GM21576 (cell line): Measurements from ENCODE around the gene P4HB.

Experiments
- ATAC-seq: cut with Tn5 transposase; IDR thresholded peaks from one replicate; pipeline ENCODE4 v1.9.1; 2021; ENCODE audit warnings: mild to moderate bottlenecking, moderate library complexity; ENCODE audit not compliant: unreplicated experiment

The P4HB gene

DNA sequence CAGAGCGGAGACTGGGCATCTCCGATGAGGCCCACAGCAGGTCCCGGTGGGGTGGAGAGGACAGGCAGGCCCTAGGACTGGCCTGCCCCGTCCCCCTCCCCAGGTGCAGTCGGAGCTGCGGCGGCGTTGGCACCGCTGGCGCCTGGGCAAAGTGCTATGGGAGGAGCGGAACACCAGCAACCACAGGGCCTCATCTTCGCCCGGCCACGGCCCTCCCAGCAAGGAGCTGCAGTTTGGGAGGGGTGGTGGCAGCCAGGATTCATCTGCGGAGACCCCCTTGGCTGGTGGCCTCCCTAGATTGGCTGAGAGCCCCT lies 47.0 kb downstream of the P4HB start:
- no peak for ATAC-seq

DNA sequence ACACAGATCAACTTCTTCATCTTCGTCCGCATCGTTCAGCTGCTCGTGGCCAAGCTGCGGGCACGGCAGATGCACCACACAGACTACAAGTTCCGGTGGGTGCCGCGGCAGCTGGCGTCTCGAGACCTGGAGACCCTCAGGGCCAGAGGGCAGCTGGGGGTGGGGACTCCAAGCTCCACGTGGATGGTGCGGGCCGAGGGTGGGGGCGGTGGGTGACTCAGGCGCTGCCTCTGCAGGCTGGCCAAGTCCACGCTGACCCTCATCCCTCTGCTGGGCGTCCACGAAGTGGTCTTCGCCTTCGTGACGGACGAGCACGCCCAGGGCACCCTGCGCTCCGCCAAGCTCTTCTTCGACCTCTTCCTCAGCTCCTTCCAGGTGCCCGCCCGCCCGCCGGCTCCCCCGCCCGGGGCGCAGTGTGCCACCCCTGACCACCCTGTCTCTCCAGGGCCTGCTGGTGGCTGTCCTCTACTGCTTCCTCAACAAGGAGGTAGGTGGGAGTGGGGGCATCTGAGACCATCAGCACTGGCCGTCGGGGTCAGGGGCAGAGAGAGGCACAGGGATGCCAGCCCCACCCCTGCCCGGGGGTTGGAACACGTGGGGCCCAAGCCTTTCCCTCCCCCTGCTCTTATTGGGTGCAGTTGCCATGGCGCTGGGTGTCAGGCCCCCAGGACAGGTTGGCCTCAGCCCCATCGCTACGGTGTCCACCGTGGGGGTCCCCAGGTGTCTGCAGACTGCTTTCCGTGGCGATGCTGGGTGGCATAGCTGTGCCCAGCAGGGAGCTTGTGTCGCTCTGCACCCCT lies 47.6 kb downstream of the P4HB start:
- ATAC-seq, result no peak

DNA sequence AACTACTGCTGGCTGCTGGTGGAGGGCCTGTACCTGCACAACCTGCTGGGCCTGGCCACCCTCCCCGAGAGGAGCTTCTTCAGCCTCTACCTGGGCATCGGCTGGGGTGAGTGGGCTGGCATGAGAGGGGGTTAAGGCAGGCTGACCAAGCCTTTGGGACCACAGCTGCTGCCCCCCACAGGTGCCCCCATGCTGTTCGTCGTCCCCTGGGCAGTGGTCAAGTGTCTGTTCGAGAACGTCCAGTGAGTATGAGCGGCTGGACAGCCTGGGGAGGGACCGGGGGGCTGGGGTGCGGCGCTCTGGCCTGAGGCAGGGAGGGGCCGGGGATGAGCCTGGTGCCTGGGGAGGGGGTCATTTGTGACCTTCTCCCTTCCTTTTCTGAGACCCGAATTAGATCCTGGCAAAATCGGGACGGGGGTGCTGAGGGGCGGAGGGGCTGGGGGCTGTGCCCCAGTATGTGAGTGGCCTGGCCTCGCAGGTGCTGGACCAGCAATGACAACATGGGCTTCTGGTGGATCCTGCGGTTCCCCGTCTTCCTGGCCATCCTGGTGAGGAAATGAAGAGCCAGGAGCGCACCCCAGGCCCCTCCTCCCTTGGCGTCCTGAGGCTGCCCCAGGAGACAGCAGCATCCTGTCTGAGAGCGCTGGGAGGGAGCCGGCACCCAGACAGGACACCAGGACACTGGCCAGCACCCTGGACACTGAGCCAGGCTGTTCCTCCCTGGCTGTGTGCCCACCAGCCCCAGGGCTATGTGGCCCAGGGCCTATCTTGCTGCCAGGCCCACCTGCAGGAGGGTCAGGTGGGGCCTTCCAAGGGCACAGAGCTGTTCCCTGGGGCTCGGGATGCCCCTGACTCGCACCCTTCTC lies 48.4 kb downstream of the P4HB start:
- ATAC-seq, result no peak

DNA sequence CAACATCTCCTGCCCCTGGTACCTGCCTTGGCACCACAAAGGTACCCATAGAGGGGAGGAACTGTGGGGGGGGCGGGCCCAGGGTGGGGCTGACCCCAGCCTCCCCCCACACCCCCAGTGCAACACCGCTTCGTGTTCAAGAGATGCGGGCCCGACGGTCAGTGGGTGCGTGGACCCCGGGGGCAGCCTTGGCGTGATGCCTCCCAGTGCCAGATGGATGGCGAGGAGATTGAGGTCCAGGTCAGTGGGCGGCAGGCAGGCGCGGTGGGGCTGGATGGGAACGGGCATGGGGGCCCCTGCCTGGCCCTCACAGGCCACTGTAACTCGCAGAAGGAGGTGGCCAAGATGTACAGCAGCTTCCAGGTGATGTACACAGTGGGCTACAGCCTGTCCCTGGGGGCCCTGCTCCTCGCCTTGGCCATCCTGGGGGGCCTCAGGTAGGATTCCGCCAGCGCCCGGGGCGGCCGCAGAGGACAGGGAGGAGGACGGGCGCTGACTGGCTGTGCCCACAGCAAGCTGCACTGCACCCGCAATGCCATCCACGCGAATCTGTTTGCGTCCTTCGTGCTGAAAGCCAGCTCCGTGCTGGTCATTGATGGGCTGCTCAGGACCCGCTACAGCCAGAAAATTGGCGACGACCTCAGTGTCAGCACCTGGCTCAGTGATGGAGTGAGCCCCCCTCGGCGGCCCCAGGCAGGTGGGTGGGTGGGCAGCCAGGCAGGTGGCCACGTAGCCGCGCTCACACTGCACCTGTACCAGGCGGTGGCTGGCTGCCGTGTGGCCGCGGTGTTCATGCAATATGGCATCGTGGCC lies 49.2 kb downstream of the P4HB start:
- no peak for ATAC-seq

DNA sequence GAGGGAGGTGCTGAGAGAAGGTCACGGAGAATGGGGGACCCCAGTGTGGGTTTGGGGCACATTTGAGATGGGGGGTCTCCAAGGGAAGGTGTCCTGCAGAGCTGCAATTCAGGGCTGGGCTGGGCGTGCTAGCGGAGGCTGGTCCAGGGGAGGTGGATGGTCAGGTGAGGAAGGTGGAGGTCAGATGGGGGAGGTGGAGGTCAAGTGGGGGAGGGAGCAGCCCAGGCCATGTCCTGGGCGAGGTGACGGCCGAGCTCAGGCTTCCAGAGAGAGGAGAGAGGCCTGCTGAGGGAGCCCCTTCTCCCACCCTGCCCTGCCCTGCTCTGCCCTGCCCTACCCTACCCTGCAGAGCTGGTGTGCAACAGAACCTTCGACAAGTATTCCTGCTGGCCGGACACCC lies 49.9 kb downstream of the P4HB start:
- ATAC-seq, result no peak

DNA sequence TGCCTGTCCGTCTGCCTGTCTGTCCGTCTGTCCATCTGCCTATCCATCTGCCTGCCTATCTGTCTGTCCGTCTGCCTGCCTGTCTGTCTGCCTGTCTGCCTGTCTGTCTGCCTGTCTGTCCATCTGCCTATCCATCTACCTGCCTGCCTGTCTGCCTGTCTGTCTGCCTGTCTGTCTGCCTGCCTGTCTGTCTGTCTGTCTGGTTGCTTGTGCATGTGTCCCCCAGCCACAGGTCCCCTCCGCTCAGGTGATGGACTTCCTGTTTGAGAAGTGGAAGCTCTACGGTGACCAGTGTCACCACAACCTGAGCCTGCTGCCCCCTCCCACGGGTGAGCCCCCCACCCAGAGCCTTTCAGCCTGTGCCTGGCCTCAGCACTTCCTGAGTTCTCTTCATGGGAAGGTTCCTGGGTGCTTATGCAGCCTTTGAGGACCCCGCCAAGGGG lies 50.8 kb downstream of the P4HB start:
- ATAC-seq, result no peak

DNA sequence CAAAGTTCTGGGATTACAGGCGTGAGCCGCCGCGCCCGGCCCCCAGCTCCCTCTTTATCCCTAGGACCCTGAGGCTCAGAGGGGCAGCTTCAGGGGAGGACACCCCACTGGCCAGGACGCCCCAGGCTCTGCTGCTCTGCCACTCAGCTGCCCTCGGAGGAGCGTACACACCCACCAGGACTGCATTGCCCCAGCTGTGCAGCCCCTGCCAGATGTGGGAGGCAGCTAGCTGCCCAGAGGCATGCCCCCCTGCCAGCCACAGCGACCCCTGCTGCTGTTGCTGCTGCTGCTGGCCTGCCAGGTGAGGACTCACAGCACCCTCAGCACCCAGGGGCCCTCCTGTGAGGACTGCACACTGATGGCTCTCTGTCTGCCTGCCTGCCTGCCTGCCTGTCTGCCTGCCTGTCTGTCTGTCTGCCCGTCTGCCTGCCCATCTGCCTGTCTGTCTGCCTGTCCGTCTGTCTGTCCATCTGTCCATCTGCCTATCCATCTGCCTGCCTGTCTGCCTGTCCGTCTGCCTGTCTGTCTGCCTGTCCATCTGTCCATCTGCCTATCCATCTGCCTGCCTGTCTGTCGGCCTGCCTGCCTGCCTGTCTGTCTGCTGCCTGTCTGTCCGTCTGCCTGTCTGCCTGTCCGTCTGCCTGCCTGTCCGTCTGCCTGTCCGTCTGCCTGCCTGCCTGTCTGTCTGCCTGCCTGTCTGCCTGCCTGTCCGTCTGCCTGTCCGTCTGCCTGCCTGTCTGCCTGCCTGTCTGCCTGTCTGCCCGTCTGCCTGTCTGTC lies 51.4 kb downstream of the P4HB start:
- no peak for ATAC-seq

DNA sequence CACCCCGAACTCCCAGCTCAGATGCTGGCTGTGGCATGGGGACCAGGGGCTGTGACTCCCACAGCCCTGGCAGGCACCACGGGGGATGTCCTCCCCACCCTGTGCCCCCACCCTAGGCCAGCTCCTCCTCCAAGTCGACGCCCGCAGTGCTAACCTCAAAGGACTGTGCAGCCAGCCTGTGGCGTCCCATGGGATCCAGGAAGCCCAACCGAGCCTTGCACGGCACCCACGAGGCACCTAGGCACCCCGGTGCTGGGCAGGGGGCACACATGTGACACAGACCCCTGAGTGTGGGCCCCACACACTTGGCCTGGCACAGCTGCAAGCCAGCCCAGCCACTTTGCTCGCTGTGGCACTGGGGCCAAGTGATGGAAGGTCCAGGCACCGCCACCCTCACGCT lies 52.5 kb downstream of the P4HB start:
- ATAC-seq, result no peak

DNA sequence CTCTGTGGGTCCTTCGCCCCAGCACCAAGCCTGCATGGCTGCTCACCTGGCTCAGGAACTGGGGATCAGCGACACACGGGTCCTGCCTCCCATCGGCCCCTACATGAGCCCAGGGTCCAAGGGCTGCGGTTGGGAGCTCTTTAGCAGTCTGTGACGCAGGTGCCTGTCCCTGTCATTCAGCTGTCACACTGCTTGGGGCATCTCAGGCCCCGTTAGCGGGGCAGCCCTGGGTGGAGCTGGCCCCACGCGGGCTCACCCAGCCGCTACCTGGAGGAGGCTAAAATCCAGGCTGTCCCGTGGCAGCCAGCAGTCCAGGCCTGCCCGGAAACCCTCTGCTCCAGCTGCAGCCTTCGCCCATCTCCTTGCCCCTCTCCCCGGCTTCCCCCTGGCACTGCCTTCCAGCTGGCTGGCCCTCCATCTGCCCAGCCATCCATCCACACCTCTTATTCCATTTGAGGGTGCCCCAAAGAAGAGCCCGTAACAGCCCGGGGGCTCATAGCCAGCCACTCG lies 53.1 kb downstream of the P4HB start:
- ATAC-seq, result no peak

DNA sequence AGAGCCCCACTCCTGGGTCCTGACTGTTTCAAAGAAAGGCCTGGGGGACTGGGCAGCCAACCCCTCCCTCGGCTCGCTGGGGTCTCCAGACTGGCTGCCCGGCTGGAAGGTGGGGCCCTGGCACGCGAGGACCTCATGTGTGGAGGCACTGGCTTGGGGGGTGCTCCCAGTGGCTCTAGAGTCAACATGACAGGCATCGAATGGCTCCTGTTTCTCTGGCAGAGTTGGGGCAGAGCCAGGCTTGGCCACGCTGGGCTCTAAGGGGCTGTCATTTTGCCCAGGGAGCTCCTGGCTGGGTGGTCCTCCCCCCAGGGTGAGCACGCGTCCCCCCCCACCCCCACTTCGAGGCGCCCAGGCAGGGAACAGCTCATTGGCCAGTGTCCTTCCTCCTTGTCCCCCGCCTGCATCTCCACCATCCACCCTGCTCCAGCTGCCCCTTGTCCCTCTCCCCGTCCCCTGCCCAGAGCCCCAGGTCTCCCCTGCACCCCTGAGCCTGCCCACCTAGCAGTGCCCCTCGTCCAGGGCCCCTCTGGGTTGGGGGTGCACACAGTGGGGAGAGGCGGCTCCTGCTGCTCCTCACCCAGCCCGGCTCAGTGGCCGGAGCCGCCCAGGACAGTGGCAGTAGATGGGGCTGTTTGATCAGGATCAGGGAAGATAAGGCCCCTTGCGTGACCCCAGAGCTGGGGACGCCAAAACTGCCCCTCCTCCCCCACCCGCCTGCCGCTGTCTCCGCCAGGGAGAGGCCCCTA lies 53.7 kb downstream of the P4HB start:
- no peak for ATAC-seq

DNA sequence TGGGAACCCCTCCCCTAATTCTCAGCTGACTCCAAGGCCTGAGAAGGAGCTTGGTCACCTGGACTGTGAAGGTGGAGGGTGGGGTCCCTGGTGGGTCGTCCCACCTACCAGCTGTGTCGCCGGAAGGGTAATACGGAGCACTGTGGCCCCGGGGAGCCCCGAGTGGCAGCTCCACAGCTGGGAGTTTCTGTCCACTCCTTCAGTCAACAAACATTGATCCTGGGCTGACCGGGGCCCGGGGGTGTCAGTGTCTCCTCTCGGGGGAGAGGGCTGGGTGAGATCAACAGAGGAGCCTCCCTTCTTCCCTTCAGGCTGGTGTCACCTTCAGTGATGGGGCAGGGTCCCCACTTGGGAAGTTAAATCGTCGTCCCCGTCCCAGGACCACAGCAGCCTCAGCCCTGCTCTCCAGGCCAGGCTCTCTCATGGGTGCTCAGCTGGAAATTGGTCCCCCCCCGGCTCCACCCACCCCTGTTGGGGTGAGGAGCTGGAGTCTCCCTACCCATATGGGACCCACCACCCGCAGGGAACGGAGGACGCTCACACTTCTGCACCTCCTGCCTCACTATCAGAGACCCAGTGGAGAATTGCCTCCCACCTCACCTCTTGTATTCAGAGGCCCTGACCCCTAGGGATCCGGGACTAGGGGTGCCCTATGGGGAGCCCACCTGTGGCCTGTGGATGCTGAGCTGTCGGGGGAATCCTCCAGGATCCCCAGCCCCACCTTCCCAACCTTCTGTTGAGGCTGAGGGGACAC lies 54.5 kb downstream of the P4HB start:
- no peak for ATAC-seq

DNA sequence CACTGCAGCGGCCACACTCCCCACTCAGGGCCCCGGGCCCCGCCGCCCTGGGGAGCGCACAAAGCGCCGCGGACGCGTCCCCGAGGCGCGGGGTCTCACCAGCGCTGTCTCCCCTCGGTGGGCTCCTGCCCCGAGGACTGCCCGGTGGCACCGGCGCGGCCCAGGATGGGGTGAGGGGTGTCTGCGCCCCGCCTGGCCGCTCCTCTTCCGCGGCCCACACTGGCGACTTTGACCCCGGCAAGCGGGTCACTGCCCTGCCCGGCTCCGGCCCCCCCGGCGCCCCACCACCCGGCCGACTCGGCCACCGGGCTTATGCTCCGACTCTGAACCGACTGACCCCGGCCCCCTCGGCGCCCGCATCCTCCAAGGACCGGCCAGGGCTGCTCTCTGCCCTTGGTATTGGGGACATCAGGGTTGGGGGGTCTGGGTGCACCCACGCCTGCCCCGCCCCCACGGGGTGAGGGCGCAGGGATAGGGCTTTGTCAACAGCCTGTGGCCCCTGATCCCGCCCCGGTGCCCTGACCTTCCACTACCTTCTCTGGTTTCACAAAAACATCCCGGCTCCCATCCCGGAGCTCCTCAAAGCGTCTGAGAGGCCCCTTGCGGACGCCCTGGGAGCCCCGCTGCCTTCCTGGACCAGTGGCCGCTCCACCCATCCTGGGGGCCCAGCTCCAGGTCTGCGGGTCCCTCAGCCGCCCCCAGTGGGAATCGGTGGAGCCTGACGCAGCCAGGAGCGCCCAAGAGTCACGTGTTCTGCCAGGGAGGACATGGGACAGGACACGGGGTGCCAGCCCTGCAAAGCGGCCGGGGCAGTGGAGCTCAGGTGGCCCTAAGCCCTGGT lies 55.6 kb downstream of the P4HB start:
- ATAC-seq, result no peak

DNA sequence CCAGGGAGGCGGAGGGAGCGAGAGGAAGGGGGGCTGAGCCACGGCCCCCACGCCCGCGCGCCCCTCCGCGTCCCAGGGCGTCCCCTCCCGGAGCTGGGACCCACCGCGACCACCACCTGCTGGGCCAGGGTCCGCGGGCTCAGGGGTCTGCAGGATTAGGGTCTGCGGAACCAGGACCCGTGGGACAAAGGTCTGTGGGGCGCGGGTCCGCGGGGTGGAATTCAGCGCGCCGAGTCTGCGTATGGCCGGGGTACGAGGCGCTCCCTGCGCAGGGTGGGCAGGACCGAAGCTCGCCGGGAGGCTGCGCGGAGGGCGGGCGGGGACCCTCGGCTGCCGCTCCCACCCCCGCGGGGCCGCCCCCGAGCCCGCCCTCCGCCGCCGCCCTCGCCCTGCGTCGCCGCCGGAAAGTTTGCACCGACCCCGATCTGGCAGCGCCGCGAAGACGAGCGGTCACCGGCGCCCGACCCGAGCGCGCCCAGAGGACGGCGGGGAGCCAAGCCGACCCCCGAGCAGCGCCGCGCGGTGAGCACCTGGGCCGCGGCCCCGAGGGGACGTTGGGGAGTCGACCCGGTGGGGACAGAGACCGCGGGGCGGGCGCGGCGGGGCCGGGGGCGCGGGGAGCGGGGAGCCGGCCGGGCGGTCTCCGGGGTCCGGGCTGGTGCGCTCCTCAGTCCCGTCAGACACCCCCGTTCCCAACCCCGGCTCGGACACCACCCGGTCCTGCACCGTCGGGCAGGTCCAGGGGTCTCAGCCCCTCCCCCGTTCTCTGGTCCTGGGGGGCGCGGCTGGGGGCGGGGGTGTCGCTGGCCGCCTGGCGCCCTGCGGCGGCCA lies 56.4 kb downstream of the P4HB start, which contains the start of gene GCGR:
Gene GCGR, plus strand, starts transcription at position 423 of the 831 bp plus-strand sequence. CDS start 4,869 bp downstream, outside the sequence.
- ATAC-seq, result no peak

DNA sequence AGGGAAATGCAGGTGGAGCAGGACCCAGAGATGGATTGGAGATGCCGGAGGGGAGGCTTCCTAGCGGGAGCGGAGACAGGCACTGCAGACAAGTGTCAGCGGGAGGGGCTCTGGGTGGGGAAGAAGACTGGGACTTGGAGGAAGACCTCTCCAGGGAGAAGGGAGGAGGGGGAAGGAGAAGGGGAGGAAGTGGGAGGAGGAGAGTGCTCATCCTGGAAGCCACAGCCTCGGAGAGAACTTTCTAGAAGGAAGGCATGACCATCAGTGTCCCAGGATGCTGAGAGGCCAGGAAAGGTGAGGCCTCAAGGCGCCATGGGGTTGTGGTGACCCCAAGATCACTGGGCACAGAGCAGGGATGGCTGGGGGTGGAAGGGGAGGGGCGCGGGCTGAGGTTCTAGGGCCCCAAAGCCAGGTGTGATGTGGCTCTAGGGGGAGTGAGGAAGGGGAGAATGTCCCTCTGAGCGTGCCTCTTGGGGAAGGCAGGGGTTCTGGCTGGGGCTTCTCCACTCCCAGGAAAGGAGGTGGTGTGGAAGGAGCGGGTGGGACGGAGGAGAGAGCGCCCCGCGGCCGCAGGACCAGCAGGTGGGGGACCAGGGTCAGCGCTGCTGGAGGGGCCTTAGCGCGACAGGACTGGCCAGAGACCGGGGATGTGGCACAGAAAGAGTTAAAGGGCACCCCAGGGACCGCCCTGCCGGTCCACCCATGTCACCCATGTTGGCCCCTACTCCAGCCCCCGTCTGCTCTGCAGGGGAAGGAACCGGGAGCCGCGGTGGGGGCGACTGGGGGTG lies 57.3 kb downstream of the P4HB start:
- ATAC-seq, result no peak

DNA sequence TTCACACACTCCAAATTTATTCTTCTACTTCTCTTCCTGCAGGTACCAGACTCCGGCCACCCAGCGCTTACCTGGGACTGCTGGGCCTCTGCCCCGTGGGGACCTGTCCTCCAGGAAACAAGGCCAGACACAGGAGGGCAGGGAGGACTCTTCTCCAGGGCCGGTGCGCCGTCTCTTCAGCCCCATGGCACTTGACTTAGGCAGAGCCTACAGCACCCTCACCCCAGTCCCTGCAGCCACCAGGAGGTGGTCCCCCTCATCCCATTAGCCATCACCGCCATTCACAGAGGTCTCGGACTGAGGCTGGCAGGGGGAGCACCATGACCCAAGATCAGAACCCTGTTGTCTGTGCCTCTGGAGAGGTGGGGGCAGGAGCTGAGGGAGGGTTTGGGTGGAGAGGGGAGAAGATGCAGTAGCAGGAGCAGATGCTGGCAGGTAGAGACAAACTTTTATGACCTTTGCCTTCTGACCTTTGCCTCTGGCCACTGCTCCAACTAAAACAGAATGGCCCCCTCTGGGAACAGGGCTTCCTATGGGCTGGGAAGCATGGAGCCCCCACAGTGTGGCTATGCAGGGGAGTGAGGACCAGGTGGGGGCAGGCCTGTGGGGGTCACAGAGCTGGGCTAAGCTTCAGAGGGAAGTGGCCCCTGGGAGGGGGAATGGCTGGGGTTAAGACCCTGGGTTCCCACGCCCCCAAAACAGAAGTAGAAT lies 58.1 kb downstream of the P4HB start:
- no peak for ATAC-seq

DNA sequence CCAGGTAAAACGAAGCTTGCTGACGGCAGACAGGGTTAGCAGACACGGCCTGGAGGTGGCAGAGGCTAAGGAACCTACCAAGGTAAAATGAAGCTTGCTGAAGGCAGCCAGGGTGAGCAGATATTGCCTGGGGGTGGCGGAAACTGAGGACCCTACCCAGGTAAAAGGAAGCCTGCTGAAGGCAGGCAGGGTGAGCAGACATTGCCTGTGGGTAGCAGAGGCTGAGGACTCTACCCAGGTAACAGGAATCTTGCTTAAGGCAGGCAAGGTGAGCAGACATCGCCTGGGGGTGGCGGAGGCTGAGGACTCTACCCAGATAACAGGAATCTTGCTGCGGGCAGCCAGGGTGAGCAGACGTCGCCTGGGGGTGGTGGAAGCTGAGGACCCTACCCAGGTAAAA lies 59.0 kb downstream of the P4HB start:
- ATAC-seq, result no peak
